ENCODE results near the gene FAM107B. TPM values are rescaled to one million over a fixed set of nuclear protein-coding genes. Genes with fewer than 3 reads are reported as not detected.

Gene FAM107B
- 168 and 176 TPM in 2 replicates for total RNA-seq
- 27.0 and 39.2 TPM in 2 replicates for polyA plus RNA-seq
- polyA plus RNA-seq (2011; cell fraction: cytosol; rRNA removed): 48.9 and 51.3 TPM in 2 replicates
- 58.9 and 73.2 TPM in 2 replicates for polyA plus RNA-seq (2011; cell fraction: nucleus; rRNA removed)
- polyA plus RNA-seq (2012): 147 and 210 TPM in 2 replicates
- 34.2 and 34.9 TPM in 2 replicates for polyA minus RNA-seq
- polyA minus RNA-seq (2011; cell fraction: cytosol; rRNA and poly(A)+ RNA removed): 14.4 TPM
- 50.2 and 65.1 TPM in 2 replicates for polyA minus RNA-seq (2011; cell fraction: nucleus; rRNA and poly(A)+ RNA removed)
- percentile 89 among the genes with signal in this experiment for Bru-seq, nascent RNA
- BruChase-seq, experiment 1, labeled RNA remaining after a 6-hour chase: percentile 79 among the genes with signal in this experiment
- BruChase-seq, experiment 2, labeled RNA remaining after a 2-hour chase: percentile 74 among the genes with signal in this experiment
- long read RNA-seq, transcript FAM107B-205 (5 exons, 2,374 nt): minor isoform, 34 of 187 reads
- long read RNA-seq, transcript FAM107B-211 (4 exons, 2,633 nt): major isoform, 90 of 187 reads
- long read RNA-seq, partial matches to known transcripts: 9 of 187 reads
- long read RNA-seq, other reads (novel, unspliced or antisense): 49 of 187 reads

DNA sequence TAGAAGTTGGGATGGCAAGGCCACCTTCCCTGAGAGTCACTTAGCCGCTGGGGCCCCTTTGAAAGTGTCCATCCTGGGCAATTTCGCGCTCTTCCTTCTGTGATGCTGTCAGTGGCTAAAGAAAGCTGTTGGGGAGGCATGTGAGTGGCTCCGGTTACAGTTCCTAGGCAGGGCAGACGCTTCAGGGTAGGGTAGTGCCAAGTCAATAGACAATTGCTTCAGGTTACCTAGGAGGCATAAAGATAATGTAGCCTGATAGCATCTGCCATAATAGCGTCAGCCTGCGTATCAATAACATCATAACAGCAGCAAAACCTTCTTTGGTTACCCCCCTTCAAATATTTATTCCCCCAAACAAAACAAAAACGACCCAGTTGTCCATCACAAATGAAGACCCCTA is at the start of gene FAM107B:
Gene FAM107B, minus strand, starts transcription at position 101 of the 400 bp plus-strand sequence. CDS start 234 bp downstream, outside the sequence.
- no peak within 1 kb of the TSS for H3K4me2 ChIP-seq (ENCODE audit: insufficient read depth, low read length)
- no peaks in the 10 kb centered on the region for H3K9me1 ChIP-seq (replicated peaks; ENCODE audit: control insufficient read depth, extremely low read depth, insufficient read depth, low read length)
- intact Hi-C loops (cut with micrococcal nuclease): no loop called here
- TF ChIP-seq, protein P1, sequence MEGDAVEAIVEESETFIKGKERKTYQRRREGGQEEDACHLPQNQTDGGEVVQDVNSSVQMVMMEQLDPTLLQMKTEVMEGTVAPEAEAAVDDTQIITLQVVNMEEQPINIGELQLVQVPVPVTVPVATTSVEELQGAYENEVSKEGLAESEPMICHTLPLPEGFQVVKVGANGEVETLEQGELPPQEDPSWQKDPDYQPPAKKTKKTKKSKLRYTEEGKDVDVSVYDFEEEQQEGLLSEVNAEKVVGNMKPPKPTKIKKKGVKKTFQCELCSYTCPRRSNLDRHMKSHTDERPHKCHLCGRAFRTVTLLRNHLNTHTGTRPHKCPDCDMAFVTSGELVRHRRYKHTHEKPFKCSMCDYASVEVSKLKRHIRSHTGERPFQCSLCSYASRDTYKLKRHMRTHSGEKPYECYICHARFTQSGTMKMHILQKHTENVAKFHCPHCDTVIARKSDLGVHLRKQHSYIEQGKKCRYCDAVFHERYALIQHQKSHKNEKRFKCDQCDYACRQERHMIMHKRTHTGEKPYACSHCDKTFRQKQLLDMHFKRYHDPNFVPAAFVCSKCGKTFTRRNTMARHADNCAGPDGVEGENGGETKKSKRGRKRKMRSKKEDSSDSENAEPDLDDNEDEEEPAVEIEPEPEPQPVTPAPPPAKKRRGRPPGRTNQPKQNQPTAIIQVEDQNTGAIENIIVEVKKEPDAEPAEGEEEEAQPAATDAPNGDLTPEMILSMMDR (IDR thresholded peaks at IDR 0.05; ENCODE audit: extremely low read depth in 1 of 2, insufficient read depth in 1 of 2, low read depth in 1 of 2, low read length in 2 of 2): no peak
- no peak for TF ChIP-seq EZH2 (IDR thresholded peaks at IDR 0.05; ENCODE audit: borderline replicate concordance, low read depth, low read length, severe bottlenecking)
- TF ChIP-seq GATA2 (IDR thresholded peaks at IDR 0.05; ENCODE audit: insufficient read depth, insufficient read length, low read depth, low read length): no peak
- no peak for TF ChIP-seq POLR2AphosphoS5 (IDR thresholded peaks at IDR 0.05; ENCODE audit: insufficient read depth, low read depth, low read length)
- TF ChIP-seq FOS (IDR thresholded peaks at IDR 0.05; ENCODE audit: borderline replicate concordance, insufficient read depth, low read length): no peak
- no peak for TF ChIP-seq POLR2A (IDR thresholded peaks at IDR 0.05; ENCODE audit: low read depth, low read length)
- TF ChIP-seq JUN (IDR thresholded peaks at IDR 0.05; ENCODE audit: borderline replicate concordance, insufficient read depth, insufficient read length, low read depth): no peak
- no peak for TF ChIP-seq MYC (IDR thresholded peaks at IDR 0.05; ENCODE audit: low read depth, low read length)
- TF ChIP-seq, protein P2, sequence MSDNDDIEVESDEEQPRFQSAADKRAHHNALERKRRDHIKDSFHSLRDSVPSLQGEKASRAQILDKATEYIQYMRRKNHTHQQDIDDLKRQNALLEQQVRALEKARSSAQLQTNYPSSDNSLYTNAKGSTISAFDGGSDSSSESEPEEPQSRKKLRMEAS (IDR thresholded peaks at IDR 0.05; ENCODE audit: insufficient read depth, insufficient read length): no peak
- DNase-seq (ENCODE audit: low read depth, low spot score): no peak
- no peak within 1 kb of the TSS for H3K9ac ChIP-seq (replicated peaks; ENCODE audit: extremely low read depth, insufficient read depth, low read length)
- no peaks in the 10 kb centered on the region for H3K27me3 ChIP-seq (ENCODE audit: control insufficient read depth in 2 of 2, insufficient read depth in 2 of 2, low read length in 2 of 2)
- no peaks in the 10 kb centered on the region for H3K9me3 ChIP-seq (replicated peaks; ENCODE audit: control insufficient read depth, insufficient read depth, low read length)
- dilution Hi-C loops (cut with MboI; ENCODE audit: extremely low pct_ligation_motif_present, low sequenced_read_pairs): no loop called here
- no peak for FAIRE-seq
- no peak within 1 kb of the TSS for H2AFZ ChIP-seq (ENCODE audit: low read depth, low read length)
- H3K4me1 ChIP-seq (ENCODE audit: control insufficient read depth, extremely low read depth, insufficient read depth, low read length): peaks cover 13% of the 10 kb centered on the region
- H3K36me3 ChIP-seq (ENCODE audit: control insufficient read depth in 2 of 2, extremely low read depth in 1 of 2, insufficient read depth in 2 of 2, low read length in 2 of 2): no peaks in the 10 kb centered on the region
- ChIA-PET POLR2A (no interaction called here), CTCF (no interaction called here)
- H3K4me3 ChIP-seq (replicated peaks in 1 of 3; ENCODE audit: insufficient read depth in 1 of 3, low read depth in 1 of 3, low read length in 3 of 3): no peak within 1 kb of the TSS
- H3K79me2 ChIP-seq (ENCODE audit: control insufficient read depth, insufficient read depth, low read length): no peaks in the 10 kb centered on the region
- H4K20me1 ChIP-seq (replicated peaks; ENCODE audit: control insufficient read depth, extremely low read depth, insufficient read depth, low read length): no peaks in the 10 kb centered on the region
- no TSS peak for BruUV-seq (replicated peaks)
- H3K27ac ChIP-seq (ENCODE audit: insufficient read depth, low read depth, low read length): no peak within 1 kb of the TSS

Measured in endothelial cell of umbilical vein (primary cell).